Activated T-cell treated with anti-CD3 and anti-CD28 coated beads, Interleukin-2, amount 50 U/mL, for 4 hours (primary cell): ENCODE results near the gene TNFRSF4. TPM values are rescaled to one million over a fixed set of nuclear protein-coding genes. Genes with fewer than 3 reads are reported as not detected.
"Not testable (repeated sequence)": the region's sequence is repeated elsewhere in the genome, so short reads cannot be mapped to it uniquely, and the experiment has no call there.

Experiments
- ATAC-seq, 2 donors: fragments of 200-7000 bp; cut with Tn5 transposase; one replicate each; pipeline ENCODE4 v1.10.0; 2021
- DNase-seq: peaks from one replicate; pipeline ENCODE4 v3.0.0-alpha.2; 2020
- H3K27me3 Mint-ChIP-seq: one replicate; pipeline ENCODE4 v1.8.0; 2021; ENCODE audit warnings: low read depth, mixed read lengths
- H3K36me3 Mint-ChIP-seq: one replicate; pipeline ENCODE4 v1.8.0; 2022; ENCODE audit warnings: mixed read lengths; ENCODE audit not compliant: insufficient read depth
- H3K4me1 Mint-ChIP-seq: one replicate; pipeline ENCODE4 v1.8.0; 2021; ENCODE audit warnings: low read depth, mixed read lengths
- H3K4me3 Mint-ChIP-seq: one replicate; pipeline ENCODE4 v1.8.0; 2021; ENCODE audit warnings: mild to moderate bottlenecking, moderate library complexity, mixed read lengths
- H3K9me3 Mint-ChIP-seq: one replicate; pipeline ENCODE4 v1.8.0; 2021; ENCODE audit warnings: mixed read lengths
- total RNA-seq, 3 donors: library from RNA; stranded (reverse); gene quantifications; one replicate each; pipeline ENCODE4 v1.2.1, GENCODE V29; 2021

Gene TNFRSF4
- total RNA-seq, 3 donors from 2014 or later: 480 to 735 (median 495) TPM

GRCh38 chr1:1199141-1199960 is 14.6 kb downstream of the TNFRSF4 start:
- Mint-ChIP-seq H3K9me3 (peaks cover 7% of the 10 kb centered on the region), H3K4me1 (peaks cover 8% of the 10 kb centered on the region), H3K27me3 (no peaks in the 10 kb centered on the region), H3K4me3 (peak overlapping the region; percentile 71), H3K36me3 (no peaks in the 10 kb centered on the region)
- ATAC-seq: no peak
- no peak for DNase-seq

GRCh38 chr1:1198423-1199140 is 15.4 kb downstream of the TNFRSF4 start:
- no peak for DNase-seq
- H3K4me3 Mint-ChIP-seq: no peak overlapping the region
- H3K27me3 Mint-ChIP-seq: no peaks in the 10 kb centered on the region
- ATAC-seq: no peak
- peaks cover 8% of the 10 kb centered on the region for H3K4me1 Mint-ChIP-seq
- peaks cover 7% of the 10 kb centered on the region for H3K9me3 Mint-ChIP-seq
- no peaks in the 10 kb centered on the region for H3K36me3 Mint-ChIP-seq

GRCh38 chr1:1197551-1198422 is 16.2 kb downstream of the TNFRSF4 start:
- H3K27me3 Mint-ChIP-seq: no peaks in the 10 kb centered on the region
- no peaks in the 10 kb centered on the region for H3K36me3 Mint-ChIP-seq
- H3K4me1 Mint-ChIP-seq: peaks cover 8% of the 10 kb centered on the region
- H3K4me3 Mint-ChIP-seq: no peak overlapping the region
- DNase-seq (no peak), ATAC-seq (no peak)
- peaks cover 7% of the 10 kb centered on the region for H3K9me3 Mint-ChIP-seq

- Mint-ChIP-seq H3K27me3 (no peaks in the 10 kb centered on the region), H3K9me3 (peaks cover 8% of the 10 kb centered on the region), H3K4me1 (peaks cover 8% of the 10 kb centered on the region), H3K36me3 (no peaks in the 10 kb centered on the region), H3K4me3 (no peak overlapping the region)
- ATAC-seq: no peak
- no peak for DNase-seq
Observed at GRCh38 chr1:1197188-1197500, 16.8 kb downstream of the TNFRSF4 start.

GRCh38 chr1:1196431-1197187 is 17.3 kb downstream of the TNFRSF4 start:
- Mint-ChIP-seq H3K9me3 (peaks cover 13% of the 10 kb centered on the region), H3K4me1 (peaks cover 8% of the 10 kb centered on the region), H3K36me3 (no peaks in the 10 kb centered on the region), H3K4me3 (no peak overlapping the region), H3K27me3 (no peaks in the 10 kb centered on the region)
- DNase-seq (no peak), ATAC-seq (no peak)

GRCh38 chr1:1195726-1196125 is 18.2 kb downstream of the TNFRSF4 start:
- DNase-seq, ATAC-seq, H3K36me3 Mint-ChIP-seq, H3K4me3 Mint-ChIP-seq, H3K27me3 Mint-ChIP-seq, H3K4me1 Mint-ChIP-seq: not testable (repeated sequence)
- H3K9me3 Mint-ChIP-seq: peaks cover 13% of the 10 kb centered on the region

GRCh38 chr1:1194723-1195122 is 19.2 kb downstream of the TNFRSF4 start:
- H3K27me3 Mint-ChIP-seq: no peaks in the 10 kb centered on the region
- no peak for DNase-seq

GRCh38 chr1:1191734-1192133 is 22.2 kb downstream of the TNFRSF4 start:
- no peaks in the 10 kb centered on the region for H3K36me3 Mint-ChIP-seq
- H3K27me3 Mint-ChIP-seq: no peaks in the 10 kb centered on the region
- DNase-seq (no peak), ATAC-seq (no peak)
- H3K9me3 Mint-ChIP-seq: peaks cover 13% of the 10 kb centered on the region
- no peak overlapping the region for H3K4me3 Mint-ChIP-seq
- no peaks in the 10 kb centered on the region for H3K4me1 Mint-ChIP-seq

More at GRCh38 chr1:1194723-1195122, 19.2 kb downstream of the TNFRSF4 start:
- H3K9me3 Mint-ChIP-seq: peaks cover 13% of the 10 kb centered on the region
- H3K4me3 Mint-ChIP-seq: no peak overlapping the region
- peaks cover 2% of the 10 kb centered on the region for H3K4me1 Mint-ChIP-seq
- ATAC-seq: no peak
- no peaks in the 10 kb centered on the region for H3K36me3 Mint-ChIP-seq

GRCh38 chr1:1189111-1189510 is 24.8 kb downstream of the TNFRSF4 start:
- peaks cover 5% of the 10 kb centered on the region for H3K9me3 Mint-ChIP-seq
- no peak for DNase-seq
- no peak overlapping the region for H3K4me3 Mint-ChIP-seq
- ATAC-seq: no peak
- no peaks in the 10 kb centered on the region for H3K27me3 Mint-ChIP-seq
- H3K36me3 Mint-ChIP-seq: no peaks in the 10 kb centered on the region
- H3K4me1 Mint-ChIP-seq: no peaks in the 10 kb centered on the region

GRCh38 chr1:1187938-1188337 is 26.0 kb downstream of the TNFRSF4 start:
- no peaks in the 10 kb centered on the region for H3K36me3 Mint-ChIP-seq
- H3K9me3 Mint-ChIP-seq: peaks cover 5% of the 10 kb centered on the region
- no peak for ATAC-seq
- no peak overlapping the region for H3K4me3 Mint-ChIP-seq
- peaks cover 4% of the 10 kb centered on the region for H3K27me3 Mint-ChIP-seq
- no peak for DNase-seq
- no peaks in the 10 kb centered on the region for H3K4me1 Mint-ChIP-seq

GRCh38 chr1:1185101-1185765 is 28.7 kb downstream of the TNFRSF4 start:
- Mint-ChIP-seq H3K4me1 (peaks cover 3% of the 10 kb centered on the region), H3K9me3 (no peaks in the 10 kb centered on the region), H3K4me3 (no peak overlapping the region), H3K27me3 (peaks cover 12% of the 10 kb centered on the region), H3K36me3 (no peaks in the 10 kb centered on the region)
- DNase-seq (no peak), ATAC-seq (no peak)

GRCh38 chr1:1183833-1184775 is 29.8 kb downstream of the TNFRSF4 start:
- no peak overlapping the region for H3K4me3 Mint-ChIP-seq

More at GRCh38 chr1:1183833-1184775, 29.8 kb downstream of the TNFRSF4 start:
- DNase-seq: no peak
- peaks cover 3% of the 10 kb centered on the region for H3K4me1 Mint-ChIP-seq
- H3K9me3 Mint-ChIP-seq: no peaks in the 10 kb centered on the region
- peaks cover 12% of the 10 kb centered on the region for H3K27me3 Mint-ChIP-seq
- ATAC-seq: no peak
- H3K36me3 Mint-ChIP-seq: no peaks in the 10 kb centered on the region
